ENCODE measurements around the gene AMN1.

AMN1 gene

GRCh38 chr12:31742891-31743290 lies 14.1 kb upstream of the AMN1 start:
- no peak for TF ChIP-seq GATA3 (IDR thresholded peaks at IDR 0.05; ENCODE audit: low read depth, low read length)
- no peak for TF ChIP-seq GATA2 (IDR thresholded peaks at IDR 0.05; ENCODE audit: low read depth, low read length)

- TF ChIP-seq GATA2 (IDR thresholded peaks at IDR 0.05; ENCODE audit: low read depth, low read length) (no peak), GATA3 (IDR thresholded peaks at IDR 0.05; ENCODE audit: low read depth, low read length) (no peak)
Observed at GRCh38 chr12:31740628-31741027, 11.8 kb upstream of the AMN1 start.

GRCh38 chr12:31737763-31738162 lies 8.9 kb upstream of the AMN1 start:
- TF ChIP-seq GATA2 (IDR thresholded peaks at IDR 0.05; ENCODE audit: low read depth, low read length) (no peak), GATA3 (IDR thresholded peaks at IDR 0.05; ENCODE audit: low read depth, low read length) (no peak)

GRCh38 chr12:31737345-31737744 lies 8.5 kb upstream of the AMN1 start:
- no peak for TF ChIP-seq GATA3 (IDR thresholded peaks at IDR 0.05; ENCODE audit: low read depth, low read length)
- no peak for TF ChIP-seq GATA2 (IDR thresholded peaks at IDR 0.05; ENCODE audit: low read depth, low read length)

GRCh38 chr12:31736472-31736871 lies 7.7 kb upstream of the AMN1 start:
- TF ChIP-seq GATA3 (IDR thresholded peaks at IDR 0.05; ENCODE audit: low read depth, low read length) (no peak), GATA2 (IDR thresholded peaks at IDR 0.05; ENCODE audit: low read depth, low read length) (no peak)

- TF ChIP-seq GATA2 (IDR thresholded peaks at IDR 0.05; ENCODE audit: low read depth, low read length), result no peak
- no peak for TF ChIP-seq GATA3 (IDR thresholded peaks at IDR 0.05; ENCODE audit: low read depth, low read length)
Observed at GRCh38 chr12:31732926-31733548, 4.2 kb upstream of the AMN1 start.

- TF ChIP-seq GATA3 (IDR thresholded peaks at IDR 0.05; ENCODE audit: low read depth, low read length) (no peak), GATA2 (IDR thresholded peaks at IDR 0.05; ENCODE audit: low read depth, low read length) (no peak)
Observed at GRCh38 chr12:31729705-31730104, 884 bp upstream of the AMN1 start.

- TF ChIP-seq GATA2 (IDR thresholded peaks at IDR 0.05; ENCODE audit: low read depth, low read length), result no peak
Observed at GRCh38 chr12:31728289-31728916, 418 bp downstream of the AMN1 start.

GRCh38 chr12:31727192-31727591 lies 1.6 kb downstream of the AMN1 start:
- TF ChIP-seq GATA2 (IDR thresholded peaks at IDR 0.05; ENCODE audit: low read depth, low read length) (no peak), GATA3 (IDR thresholded peaks at IDR 0.05; ENCODE audit: low read depth, low read length) (no peak)

GRCh38 chr12:31726575-31726974 lies 2.2 kb downstream of the AMN1 start:
- TF ChIP-seq GATA2 (IDR thresholded peaks at IDR 0.05; ENCODE audit: low read depth, low read length), result no peak
- TF ChIP-seq GATA3 (IDR thresholded peaks at IDR 0.05; ENCODE audit: low read depth, low read length), result no peak

GRCh38 chr12:31724557-31724956 lies 4.3 kb downstream of the AMN1 start:
- no peak for TF ChIP-seq GATA3 (IDR thresholded peaks at IDR 0.05; ENCODE audit: low read depth, low read length)
- TF ChIP-seq GATA2 (IDR thresholded peaks at IDR 0.05; ENCODE audit: low read depth, low read length), result no peak

- TF ChIP-seq GATA2 (IDR thresholded peaks at IDR 0.05; ENCODE audit: low read depth, low read length) (no peak), GATA3 (IDR thresholded peaks at IDR 0.05; ENCODE audit: low read depth, low read length) (no peak)
Observed at GRCh38 chr12:31722580-31722979, 6.2 kb downstream of the AMN1 start.

GRCh38 chr12:31715283-31715825 lies 13.5 kb downstream of the AMN1 start:
- no peak for TF ChIP-seq GATA3 (IDR thresholded peaks at IDR 0.05; ENCODE audit: low read depth, low read length)
- TF ChIP-seq GATA2 (IDR thresholded peaks at IDR 0.05; ENCODE audit: low read depth, low read length), result no peak

- TF ChIP-seq GATA2 (IDR thresholded peaks at IDR 0.05; ENCODE audit: low read depth, low read length) (no peak), GATA3 (IDR thresholded peaks at IDR 0.05; ENCODE audit: low read depth, low read length) (no peak)
Observed at GRCh38 chr12:31714406-31715271, 14.2 kb downstream of the AMN1 start.

Data from SH-SY5Y (cell line).